ENCODE results near the gene BANF2. TPM values are rescaled to one million over a fixed set of nuclear protein-coding genes. Genes with fewer than 3 reads are reported as not detected.

BANF2 gene
- polyA plus RNA-seq, 3 donors, result not detected

DNA sequence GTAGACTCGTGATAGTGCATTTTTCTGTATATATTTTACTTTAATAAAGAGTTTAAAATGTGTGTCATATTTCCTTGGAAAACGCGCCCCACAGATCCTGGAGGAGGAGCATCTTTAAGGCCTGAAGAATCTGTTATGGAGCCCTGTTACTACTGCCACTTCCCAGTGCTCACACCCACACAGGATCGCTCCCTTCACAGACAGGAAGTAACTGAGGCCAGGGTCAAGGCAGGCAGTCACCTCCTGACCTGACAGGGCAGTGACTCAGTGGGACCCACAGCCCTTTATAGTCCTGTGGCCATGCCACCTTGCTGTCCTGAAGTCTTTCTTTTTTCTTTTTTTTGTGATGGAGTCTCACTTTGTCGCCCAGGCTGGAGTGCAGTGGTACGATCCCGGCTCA lies 26.7 kb upstream of the BANF2 start:
- no peak overlapping the region for H3K4me2 ChIP-seq (replicated peaks; ENCODE audit: extremely low read depth, low read length, poor library complexity, severe bottlenecking)
- H3K4me3 ChIP-seq (replicated peaks in 1 of 3; ENCODE audit: low read depth in 2 of 3, low read length in 3 of 3), result no peak overlapping the region
- no peak overlapping the region for H3K9ac ChIP-seq (ENCODE audit: insufficient read depth, low read length, poor library complexity, severe bottlenecking)
- H3K27me3 ChIP-seq (ENCODE audit: control insufficient read depth in 2 of 2, insufficient read depth in 2 of 2, low read length in 2 of 2), result no peaks in the 10 kb centered on the region
- H3K9me3 Mint-ChIP-seq, result no peaks in the 10 kb centered on the region
- H3K27ac Mint-ChIP-seq, result peak overlapping the region in 4 of 7 donors; percentile 41 to 75 (median 44)
- H3K4me3 Mint-ChIP-seq, result no peak overlapping the region
- peaks cover 34 to 56% of the 10 kb centered on the region in 2 donors for H3K36me3 Mint-ChIP-seq
- peaks cover 29 to 34% of the 10 kb centered on the region in 2 donors for H3K4me1 ChIP-seq (ENCODE audit: control insufficient read depth in 1 of 2, insufficient read depth in 2 of 2, low read length in 2 of 2)
- H4K20me1 ChIP-seq (ENCODE audit: insufficient read depth, low read length), result peaks cover 40% of the 10 kb centered on the region
- intact Hi-C loops (cut with micrococcal nuclease), result no loop called here
- H3K36me3 ChIP-seq (replicated peaks in 1 of 2; ENCODE audit: control insufficient read depth in 1 of 2, insufficient read depth in 2 of 2, low read length in 2 of 2), result peaks cover 7 to 42% of the 10 kb centered on the region in 2 donors
- peak overlapping the region in 1 of 2 donors; percentile 0 for H3K27ac ChIP-seq (ENCODE audit: low read depth in 1 of 2, low read length in 2 of 2)
- no peaks in the 10 kb centered on the region for H3K27me3 Mint-ChIP-seq (ENCODE audit: low read depth in 3 of 3)
- TF ChIP-seq CTCF (IDR thresholded peaks at IDR 0.05), result no peak
- H3K79me2 ChIP-seq (ENCODE audit: insufficient read depth, low read length), result peaks cover 95% of the 10 kb centered on the region
- peak in 2 of 3 donors; percentile 26 to 51 for DNase-seq
- peaks cover 61% of the 10 kb centered on the region for H3K4me1 Mint-ChIP-seq
- WGBS (ENCODE audit: insufficient coverage), result 0% methylated on average over 1 of the region's 7 CpGs
- no peaks in the 10 kb centered on the region for H3K9me3 ChIP-seq (replicated peaks in 1 of 2; ENCODE audit: control insufficient read depth in 1 of 2, insufficient read depth in 1 of 2, low read length in 2 of 2)
- no peak overlapping the region for H2AFZ ChIP-seq (ENCODE audit: insufficient read depth, low read depth, low read length, poor library complexity, severe bottlenecking)

DNA sequence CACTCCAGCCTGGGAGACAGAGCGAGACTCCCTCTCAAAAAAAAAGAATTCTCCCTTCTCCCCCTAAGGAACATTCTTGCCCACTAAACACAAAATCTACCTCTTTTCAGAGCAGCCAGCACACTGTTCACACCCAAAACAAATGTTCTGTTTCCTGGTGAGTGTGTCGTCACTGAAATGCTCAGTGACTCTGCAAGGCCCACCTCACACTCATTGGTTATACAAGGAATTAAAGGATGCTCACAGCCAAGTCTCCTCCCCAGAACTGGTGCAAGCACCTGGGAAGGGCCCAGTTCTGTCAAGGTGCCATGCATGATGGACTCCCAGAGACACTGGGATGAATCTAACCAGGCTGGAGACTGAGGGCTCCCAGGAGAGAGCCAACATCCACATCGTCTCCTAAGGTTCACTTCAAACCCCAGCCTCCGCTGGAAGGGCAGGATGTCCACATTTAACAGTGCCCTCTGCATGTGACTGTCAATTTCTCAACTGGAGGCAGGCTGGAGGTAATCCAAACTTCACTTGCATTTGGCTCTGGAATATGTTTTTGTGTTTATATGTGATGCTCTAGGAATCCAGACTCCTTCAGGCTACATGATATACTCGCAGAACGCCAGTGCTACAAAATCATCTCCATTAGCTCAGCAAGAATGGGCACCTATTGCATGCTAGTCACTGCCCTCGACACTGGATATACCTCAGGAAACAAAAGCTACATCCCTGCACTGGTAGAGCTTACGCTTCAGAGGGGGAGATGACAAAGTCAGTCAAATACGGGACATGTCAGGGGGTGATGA lies 24.8 kb upstream of the BANF2 start:
- H3K4me3 ChIP-seq (replicated peaks in 1 of 3; ENCODE audit: low read depth in 2 of 3, low read length in 3 of 3), result no peak overlapping the region
- H4K20me1 ChIP-seq (ENCODE audit: insufficient read depth, low read length), result peaks cover 43% of the 10 kb centered on the region
- H3K27me3 ChIP-seq (ENCODE audit: control insufficient read depth in 2 of 2, insufficient read depth in 2 of 2, low read length in 2 of 2), result no peaks in the 10 kb centered on the region
- H3K9ac ChIP-seq (ENCODE audit: insufficient read depth, low read length, poor library complexity, severe bottlenecking), result no peak overlapping the region
- Mint-ChIP-seq H3K4me3 (no peak overlapping the region), H3K36me3 (peaks cover 43 to 53% of the 10 kb centered on the region in 2 donors), H3K27ac (peak overlapping the region in 2 of 7 donors; percentile 48 to 77), H3K9me3 (no peaks in the 10 kb centered on the region), H3K4me1 (peaks cover 60% of the 10 kb centered on the region), H3K27me3 (ENCODE audit: low read depth in 3 of 3) (no peaks in the 10 kb centered on the region)
- peaks cover 95% of the 10 kb centered on the region for H3K79me2 ChIP-seq (ENCODE audit: insufficient read depth, low read length)
- no peaks in the 10 kb centered on the region for H3K9me3 ChIP-seq (replicated peaks in 1 of 2; ENCODE audit: control insufficient read depth in 1 of 2, insufficient read depth in 1 of 2, low read length in 2 of 2)
- WGBS (ENCODE audit: insufficient coverage), result 94% methylated on average over 5 of the region's 9 CpGs
- TF ChIP-seq CTCF (IDR thresholded peaks at IDR 0.05), result no peak
- no peak for DNase-seq
- intact Hi-C loops (cut with micrococcal nuclease), result no loop called here
- peak overlapping the region in 1 of 2 donors; percentile 1 for H3K27ac ChIP-seq (ENCODE audit: low read depth in 1 of 2, low read length in 2 of 2)
- peaks cover 19 to 48% of the 10 kb centered on the region in 2 donors for H3K36me3 ChIP-seq (replicated peaks in 1 of 2; ENCODE audit: control insufficient read depth in 1 of 2, insufficient read depth in 2 of 2, low read length in 2 of 2)
- H3K4me1 ChIP-seq (ENCODE audit: control insufficient read depth in 1 of 2, insufficient read depth in 2 of 2, low read length in 2 of 2), result peaks cover 36 to 40% of the 10 kb centered on the region in 2 donors
- H3K4me2 ChIP-seq (replicated peaks; ENCODE audit: extremely low read depth, low read length, poor library complexity, severe bottlenecking), result no peak overlapping the region
- no peak overlapping the region for H2AFZ ChIP-seq (ENCODE audit: insufficient read depth, low read depth, low read length, poor library complexity, severe bottlenecking)
